Measurements from ENCODE around the gene DST.
"Not testable (repeated sequence)": the region's sequence is repeated elsewhere in the genome, so short reads cannot be mapped to it uniquely, and the experiment has no call there.

Gene DST

DNA sequence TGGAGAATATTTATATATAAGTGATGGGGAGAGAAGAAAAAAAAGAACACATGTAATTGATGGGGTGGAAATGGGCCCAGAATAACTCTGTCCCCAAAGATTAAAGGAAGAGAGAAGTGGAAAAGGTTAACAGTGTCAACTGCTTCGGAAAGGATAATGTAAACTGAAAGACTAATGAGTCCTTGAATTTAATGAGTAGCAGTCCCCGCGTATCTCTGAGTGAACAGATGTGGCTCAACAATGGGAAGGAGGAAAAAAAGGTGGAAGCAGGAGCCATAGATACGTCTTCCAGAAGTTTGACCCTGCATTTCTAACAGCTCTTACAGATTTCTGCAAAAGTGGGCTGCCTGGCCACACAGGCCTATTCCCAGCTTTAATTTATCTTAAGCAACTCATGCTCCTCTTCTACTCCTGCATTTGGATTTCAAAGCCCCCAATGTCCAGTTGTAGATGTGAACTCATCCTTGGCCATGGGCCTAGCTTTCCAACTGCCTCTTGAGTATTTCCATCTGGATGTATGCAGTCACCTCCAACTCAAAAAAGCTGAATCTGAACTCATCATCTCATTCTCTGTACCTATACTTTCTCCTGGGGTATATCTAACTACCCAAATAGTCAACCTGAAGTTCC lies 61.3 kb downstream of the DST start:
- Mint-ChIP-seq H3K36me3 (no peaks in the 10 kb centered on the region), H3K4me1 (no peaks in the 10 kb centered on the region), H3K4me3 (no peak overlapping the region), H3K27me3 (no peaks in the 10 kb centered on the region), H3K27ac (no peak overlapping the region), H3K9me3 (peaks cover 2% of the 10 kb centered on the region)
- DNase-seq (ENCODE audit: low spot score in 2 of 2): no peak
- ATAC-seq (ENCODE audit: low read depth): no peak

DNA sequence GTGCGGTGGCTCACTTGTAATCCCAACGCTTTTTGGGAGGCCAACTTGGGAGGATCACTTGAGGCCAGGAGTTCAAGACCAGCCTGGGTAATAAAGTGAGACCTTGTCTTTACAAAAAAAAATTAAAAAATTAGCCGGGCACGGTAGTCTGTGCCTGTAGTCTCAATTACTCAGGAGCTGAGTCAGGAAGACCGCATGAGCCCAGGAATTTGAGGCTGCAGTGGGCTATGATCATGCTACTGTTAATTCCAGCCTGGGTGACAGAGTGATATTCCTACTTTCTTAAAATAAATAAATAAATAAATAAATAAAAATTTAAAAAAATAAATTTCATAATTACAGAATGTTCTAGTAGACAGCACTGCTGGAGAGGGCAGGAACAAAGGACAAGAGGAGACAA lies 62.4 kb downstream of the DST start:
- Mint-ChIP-seq H3K27ac (no peak overlapping the region), H3K36me3 (no peaks in the 10 kb centered on the region), H3K4me3 (no peak overlapping the region), H3K9me3 (peaks cover 2% of the 10 kb centered on the region), H3K4me1 (no peaks in the 10 kb centered on the region), H3K27me3 (no peaks in the 10 kb centered on the region)
- DNase-seq (ENCODE audit: low spot score in 2 of 2) (no peak), ATAC-seq (ENCODE audit: low read depth) (no peak)

DNA sequence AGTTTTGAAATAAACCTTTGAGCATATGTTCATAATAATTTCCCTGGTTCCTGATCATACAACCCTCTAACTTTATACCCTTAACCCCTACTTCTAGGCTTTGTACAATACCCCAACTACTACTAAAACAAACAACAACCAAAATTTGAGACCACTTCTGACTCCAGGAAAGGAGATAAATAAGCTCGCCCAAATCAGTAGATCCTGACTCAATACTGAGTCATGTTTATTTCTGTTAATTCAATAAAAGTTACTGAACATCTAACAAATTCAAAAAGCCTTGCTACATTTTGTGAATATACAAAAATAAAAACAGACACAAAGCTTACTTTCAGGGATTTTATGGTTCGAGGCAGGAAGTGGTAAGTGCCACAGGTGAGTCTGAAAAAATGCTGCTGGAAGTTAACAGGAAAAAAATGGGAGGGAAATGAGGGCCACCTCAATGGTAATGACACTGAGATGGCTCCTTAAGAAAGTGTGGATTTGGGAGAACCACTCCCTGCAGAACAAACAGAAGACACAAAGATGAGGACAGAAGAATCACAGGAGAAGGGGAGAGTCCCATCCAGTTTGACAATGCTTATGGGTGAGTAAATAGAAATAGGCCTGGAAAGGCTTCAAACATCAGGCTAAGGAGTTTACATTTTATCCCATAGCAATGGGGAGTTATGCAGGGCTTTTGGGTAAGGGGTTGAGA lies 63.4 kb downstream of the DST start:
- Mint-ChIP-seq H3K4me3 (no peak overlapping the region), H3K27ac (no peak overlapping the region), H3K36me3 (no peaks in the 10 kb centered on the region), H3K4me1 (no peaks in the 10 kb centered on the region), H3K27me3 (no peaks in the 10 kb centered on the region), H3K9me3 (peaks cover 2% of the 10 kb centered on the region)
- no peak for DNase-seq (ENCODE audit: low spot score in 2 of 2)
- no peak for ATAC-seq (ENCODE audit: low read depth)

DNA sequence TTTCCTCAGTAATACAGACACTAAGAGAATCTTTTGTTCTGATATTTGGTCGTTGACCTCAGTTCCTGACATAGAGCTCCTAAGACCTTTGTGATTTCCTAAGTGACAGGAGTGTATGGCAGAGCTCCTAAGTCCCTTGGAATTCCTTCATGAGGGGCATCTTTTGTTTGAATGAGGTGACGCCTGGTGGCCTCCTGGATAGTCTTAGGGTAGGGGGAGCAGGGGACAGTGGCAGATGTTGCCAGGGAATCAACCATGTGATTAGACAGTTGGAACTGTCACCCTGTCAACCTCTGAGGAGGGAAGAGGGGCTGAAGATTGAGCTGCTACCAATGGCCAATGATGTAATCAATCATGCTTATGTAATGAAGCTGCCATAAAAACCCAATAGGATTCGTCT lies 67.0 kb downstream of the DST start:
- no peak for ATAC-seq (ENCODE audit: low read depth)
- no peaks in the 10 kb centered on the region for H3K9me3 Mint-ChIP-seq
- no peaks in the 10 kb centered on the region for H3K36me3 Mint-ChIP-seq
- no peak overlapping the region for H3K4me3 Mint-ChIP-seq
- no peak overlapping the region for H3K27ac Mint-ChIP-seq
- DNase-seq (ENCODE audit: low spot score in 2 of 2): no peak
- H3K27me3 Mint-ChIP-seq: no peaks in the 10 kb centered on the region
- H3K4me1 Mint-ChIP-seq: no peaks in the 10 kb centered on the region

DNA sequence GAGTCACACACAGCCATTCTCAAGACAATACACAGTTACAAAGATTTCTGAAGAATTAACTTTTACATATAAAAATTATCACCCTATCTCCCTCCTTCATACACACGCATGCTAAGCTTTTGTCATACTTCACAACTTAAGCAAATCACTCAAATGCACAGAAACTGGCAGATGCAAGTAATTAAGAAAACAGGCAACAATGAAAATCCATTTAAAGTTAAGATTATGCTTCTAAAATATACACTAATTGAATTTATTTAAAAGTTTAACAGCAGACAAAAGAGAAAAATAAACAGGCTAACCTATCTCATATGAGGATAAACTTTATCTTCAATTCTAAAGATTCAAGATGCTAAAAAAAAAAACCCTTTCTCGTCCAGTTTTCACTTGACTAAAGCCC lies 68.4 kb downstream of the DST start:
- H3K27ac Mint-ChIP-seq: no peak overlapping the region
- DNase-seq (ENCODE audit: low spot score in 2 of 2) (no peak), ATAC-seq (ENCODE audit: low read depth) (no peak)
- no peak overlapping the region for H3K4me3 Mint-ChIP-seq
- no peaks in the 10 kb centered on the region for H3K36me3 Mint-ChIP-seq
- H3K4me1 Mint-ChIP-seq: no peaks in the 10 kb centered on the region
- H3K9me3 Mint-ChIP-seq: no peaks in the 10 kb centered on the region
- no peaks in the 10 kb centered on the region for H3K27me3 Mint-ChIP-seq

DNA sequence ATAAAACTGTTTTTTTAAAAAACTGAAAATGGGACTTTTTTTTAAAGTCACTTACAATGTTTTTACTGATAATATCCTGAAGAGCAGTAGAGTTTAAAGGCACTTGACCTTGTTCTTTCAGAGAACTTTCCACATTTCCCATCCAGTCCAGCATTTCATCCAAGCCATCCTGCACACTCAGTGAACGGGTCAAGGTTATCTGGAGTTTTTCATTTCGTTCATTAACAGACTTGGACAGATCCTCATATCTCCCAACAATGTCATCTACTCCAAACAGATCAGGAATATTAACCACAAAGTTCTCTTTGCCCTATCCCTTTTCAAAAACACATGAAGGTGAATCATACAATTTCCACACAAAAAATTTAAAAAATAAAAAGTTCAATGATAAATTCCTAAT lies 69.1 kb downstream of the DST start:
- H3K27me3 Mint-ChIP-seq: no peaks in the 10 kb centered on the region
- no peak for DNase-seq (ENCODE audit: low spot score in 2 of 2)
- no peaks in the 10 kb centered on the region for H3K4me1 Mint-ChIP-seq
- no peak for ATAC-seq (ENCODE audit: low read depth)
- no peaks in the 10 kb centered on the region for H3K36me3 Mint-ChIP-seq
- H3K9me3 Mint-ChIP-seq: no peaks in the 10 kb centered on the region
- no peak overlapping the region for H3K27ac Mint-ChIP-seq
- no peak overlapping the region for H3K4me3 Mint-ChIP-seq

DNA sequence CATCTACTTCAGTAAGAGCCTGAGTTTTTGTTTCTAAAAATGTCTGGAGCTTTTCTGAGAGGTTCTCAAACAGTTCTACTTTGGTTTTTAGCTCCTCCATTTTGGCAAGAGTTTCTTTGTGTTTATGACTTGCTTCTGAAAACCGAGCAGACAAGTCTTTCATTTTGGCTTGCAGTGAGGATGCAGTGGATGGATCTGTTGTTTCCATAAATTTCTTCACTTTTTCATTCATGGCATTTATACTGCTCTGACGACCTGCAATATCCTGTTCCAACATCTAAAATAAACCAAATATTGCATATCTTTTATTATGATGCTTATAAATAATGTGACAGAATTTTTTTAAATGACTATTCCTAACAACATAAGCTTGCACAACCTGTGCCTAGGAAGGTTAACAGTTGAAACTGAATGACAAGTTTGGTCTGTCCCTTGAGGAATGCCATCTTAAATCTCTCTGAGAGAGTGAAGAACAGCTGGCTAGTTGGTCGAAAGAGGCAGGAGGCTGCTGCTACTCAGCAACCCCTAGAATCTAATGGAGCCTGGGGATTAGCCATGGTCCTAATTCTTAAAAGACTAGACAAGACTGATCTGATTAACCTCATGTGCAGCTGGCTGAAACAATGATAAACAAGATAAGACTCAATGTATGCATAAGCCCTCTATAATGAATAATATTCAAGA lies 69.8 kb downstream of the DST start:
- H3K4me1 Mint-ChIP-seq: no peaks in the 10 kb centered on the region
- H3K27ac Mint-ChIP-seq: no peak overlapping the region
- no peak overlapping the region for H3K4me3 Mint-ChIP-seq
- no peaks in the 10 kb centered on the region for H3K27me3 Mint-ChIP-seq
- H3K9me3 Mint-ChIP-seq: no peaks in the 10 kb centered on the region
- DNase-seq (ENCODE audit: low spot score in 2 of 2) (no peak), ATAC-seq (ENCODE audit: low read depth) (no peak)
- H3K36me3 Mint-ChIP-seq: no peaks in the 10 kb centered on the region

DNA sequence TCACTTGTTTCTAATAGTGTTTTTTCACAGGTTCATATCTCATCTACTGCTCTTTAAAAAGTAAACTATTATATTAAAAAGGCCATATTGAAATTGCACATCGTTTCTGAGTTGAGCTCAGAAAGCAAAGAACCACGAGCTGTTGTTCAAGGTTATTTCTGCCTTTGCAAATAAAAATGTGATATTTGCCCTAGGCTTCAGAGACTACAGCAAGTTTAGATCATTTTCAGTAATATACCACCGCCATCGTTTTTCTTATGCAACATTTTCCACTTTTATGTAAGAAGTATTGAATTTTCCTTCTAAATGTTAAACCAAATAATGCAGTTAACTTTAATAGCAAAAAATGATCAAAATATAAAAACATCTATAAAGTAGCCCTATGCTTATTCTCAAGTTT lies 71.1 kb downstream of the DST start:
- ATAC-seq (ENCODE audit: low read depth): no peak
- no peak for DNase-seq (ENCODE audit: low spot score in 2 of 2)
- Mint-ChIP-seq H3K4me3 (no peak overlapping the region), H3K27me3 (no peaks in the 10 kb centered on the region), H3K27ac (no peak overlapping the region), H3K36me3 (no peaks in the 10 kb centered on the region), H3K4me1 (no peaks in the 10 kb centered on the region), H3K9me3 (no peaks in the 10 kb centered on the region)

DNA sequence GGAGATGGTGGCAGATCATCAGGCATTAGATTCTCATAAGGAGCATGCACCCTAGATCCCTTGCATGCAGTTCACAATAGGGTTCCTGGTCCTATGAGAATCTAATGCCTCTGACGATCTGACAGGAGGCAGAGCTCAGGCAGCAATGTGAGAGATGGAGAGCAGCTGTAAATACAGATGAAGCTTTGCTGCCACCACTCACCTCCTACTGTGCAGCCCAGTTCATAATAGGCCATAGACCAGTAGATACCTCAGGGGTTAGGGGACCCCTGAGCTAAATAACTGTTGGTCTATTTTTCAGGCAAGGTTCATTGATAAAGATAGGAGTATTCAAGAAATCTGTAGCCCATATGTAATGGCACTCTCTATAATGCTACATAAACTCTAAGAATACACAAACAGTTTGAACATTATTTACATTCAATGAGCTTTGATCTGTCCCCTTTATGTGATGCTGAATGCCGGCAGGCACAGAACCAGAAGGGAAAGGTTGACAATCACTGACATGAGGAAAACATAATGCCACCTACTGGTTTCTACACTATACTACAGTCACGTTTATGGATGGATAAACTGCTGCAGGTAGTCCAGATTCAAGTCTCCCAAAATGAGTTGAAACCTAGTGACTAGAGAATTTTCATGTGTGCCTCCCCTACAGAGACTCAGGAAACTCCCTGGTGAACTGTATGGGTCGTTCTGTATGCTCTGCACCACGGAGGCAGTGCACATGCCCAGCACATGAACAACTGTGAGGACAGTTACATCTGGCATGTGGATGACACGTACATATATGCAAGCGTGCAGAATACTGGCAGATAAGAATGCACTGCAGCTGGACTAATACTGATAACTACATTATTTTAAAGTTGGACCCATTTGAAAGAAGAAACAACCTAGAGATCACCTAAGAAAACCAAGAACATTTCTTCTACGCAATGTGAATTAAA lies 72.0 kb downstream of the DST start:
- H3K27ac Mint-ChIP-seq: no peak overlapping the region
- DNase-seq (ENCODE audit: low spot score in 2 of 2) (peak in 1 of 2 donors; percentile 14), ATAC-seq (ENCODE audit: low read depth) (peak; percentile 45)
- H3K4me3 Mint-ChIP-seq: no peak overlapping the region
- no peaks in the 10 kb centered on the region for H3K27me3 Mint-ChIP-seq
- no peaks in the 10 kb centered on the region for H3K36me3 Mint-ChIP-seq
- H3K4me1 Mint-ChIP-seq: no peaks in the 10 kb centered on the region
- no peaks in the 10 kb centered on the region for H3K9me3 Mint-ChIP-seq

DNA sequence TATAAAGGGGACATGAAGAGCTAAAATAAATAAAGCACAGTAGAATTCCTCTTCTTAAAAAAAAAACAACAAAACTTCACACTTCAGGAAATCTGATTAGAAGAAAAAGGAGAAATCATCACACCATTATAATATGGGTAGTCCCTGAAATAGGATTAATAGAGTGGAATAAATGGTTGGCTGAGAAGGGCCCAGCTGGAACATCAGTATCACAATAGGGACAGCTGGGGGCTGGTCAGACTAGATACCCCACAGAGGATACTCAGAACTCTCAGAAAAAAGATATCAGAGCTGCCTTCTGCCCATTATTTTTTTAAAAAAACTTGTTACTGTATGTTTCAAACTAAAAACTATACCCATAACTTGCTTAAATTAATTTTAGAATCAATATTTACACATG lies 75.2 kb downstream of the DST start:
- no peak overlapping the region for H3K4me3 Mint-ChIP-seq
- H3K9me3 Mint-ChIP-seq: peaks cover 3% of the 10 kb centered on the region
- no peaks in the 10 kb centered on the region for H3K36me3 Mint-ChIP-seq
- ATAC-seq (ENCODE audit: low read depth) (no peak), DNase-seq (ENCODE audit: low spot score in 2 of 2) (no peak)
- no peak overlapping the region for H3K27ac Mint-ChIP-seq
- no peaks in the 10 kb centered on the region for H3K27me3 Mint-ChIP-seq
- H3K4me1 Mint-ChIP-seq: no peaks in the 10 kb centered on the region

DNA sequence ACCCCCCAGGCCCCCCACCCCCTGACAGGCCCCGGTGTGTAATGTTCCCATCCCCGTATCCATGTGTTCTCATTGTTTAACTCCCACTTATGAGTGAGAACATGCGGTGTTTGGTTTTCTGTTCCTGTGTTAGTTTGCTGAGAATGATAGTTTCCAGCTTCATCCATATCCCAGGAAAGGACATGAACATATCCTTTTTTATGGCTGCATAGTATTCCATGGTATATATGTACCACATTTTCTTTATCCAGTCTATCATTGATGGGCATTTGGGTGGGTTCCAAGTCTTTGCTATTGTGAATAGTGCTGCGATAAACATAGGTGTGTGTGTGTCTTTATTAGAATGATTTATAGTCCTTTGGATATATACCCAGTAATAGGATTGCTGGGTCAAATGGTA lies 80.0 kb downstream of the DST start:
- ATAC-seq (ENCODE audit: low read depth); H3K4me1 Mint-ChIP-seq; H3K9me3 Mint-ChIP-seq; H3K4me3 Mint-ChIP-seq; H3K27ac Mint-ChIP-seq; H3K27me3 Mint-ChIP-seq; H3K36me3 Mint-ChIP-seq; DNase-seq (ENCODE audit: low spot score in 2 of 2): not testable (repeated sequence)

DNA sequence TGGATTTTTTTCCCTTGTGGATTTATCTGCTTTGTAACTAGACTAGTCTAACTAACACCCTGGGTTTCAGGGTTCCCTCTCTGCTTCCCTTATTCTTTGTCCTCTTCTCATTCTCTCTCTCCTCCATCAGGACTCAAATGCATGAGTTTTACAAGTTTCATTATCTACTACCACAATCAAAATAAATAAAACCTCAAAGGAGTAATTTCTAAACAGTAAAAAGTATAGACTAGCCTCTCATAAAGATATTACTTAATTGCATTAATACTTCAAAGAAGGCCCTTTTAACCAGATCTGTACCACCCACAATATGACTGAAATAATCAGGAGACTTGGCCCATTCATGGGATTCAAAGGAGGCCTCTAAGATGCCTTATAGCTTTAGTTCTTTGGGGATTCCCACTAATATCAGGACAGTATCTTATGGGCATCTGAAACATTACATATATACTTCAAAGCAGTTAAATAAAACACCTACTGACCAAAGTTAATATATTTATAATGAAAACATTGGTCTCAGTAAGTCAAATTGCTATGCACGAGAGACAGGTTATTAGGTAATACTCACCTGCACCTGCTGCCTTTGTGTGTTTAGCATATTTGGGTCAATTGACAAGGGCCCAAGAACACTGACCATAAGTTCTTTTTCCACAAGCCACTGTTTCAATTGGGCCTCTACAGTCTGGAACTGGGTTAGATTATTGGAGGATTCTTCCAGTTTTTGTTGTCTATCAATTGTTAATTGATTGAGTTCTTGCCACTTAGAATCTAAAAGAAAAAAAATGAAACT lies 85.7 kb downstream of the DST start:
- Mint-ChIP-seq H3K36me3 (no peaks in the 10 kb centered on the region), H3K4me3 (no peak overlapping the region), H3K27ac (no peak overlapping the region), H3K27me3 (peaks cover 2% of the 10 kb centered on the region), H3K9me3 (no peaks in the 10 kb centered on the region), H3K4me1 (no peaks in the 10 kb centered on the region)
- DNase-seq (ENCODE audit: low spot score in 2 of 2) (no peak), ATAC-seq (ENCODE audit: low read depth) (no peak)

DNA sequence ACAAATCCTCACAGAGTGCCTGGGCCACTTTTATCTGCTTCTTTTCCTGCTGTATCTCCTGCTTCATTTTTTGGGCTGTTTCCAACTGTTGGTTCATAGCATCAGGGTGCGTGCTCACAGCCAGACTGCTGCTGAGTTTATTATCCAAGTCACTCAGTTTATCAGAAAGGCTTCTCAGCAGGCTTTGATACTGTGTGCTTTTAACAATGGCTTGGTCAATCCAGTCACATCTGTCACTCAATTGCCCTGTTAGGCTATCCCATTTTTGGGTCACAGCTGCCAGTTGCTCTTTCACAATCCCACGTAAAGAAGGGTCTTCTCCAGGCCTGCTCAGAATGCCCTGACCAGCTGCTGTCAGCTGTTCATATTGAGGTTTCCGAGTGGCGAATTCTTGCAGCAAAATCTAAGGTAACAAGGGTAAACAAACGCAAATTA lies 87.2 kb downstream of the DST start:
- DNase-seq (ENCODE audit: low spot score in 2 of 2): no peak
- no peaks in the 10 kb centered on the region for H3K4me1 Mint-ChIP-seq
- no peaks in the 10 kb centered on the region for H3K27me3 Mint-ChIP-seq
- no peaks in the 10 kb centered on the region for H3K36me3 Mint-ChIP-seq
- no peaks in the 10 kb centered on the region for H3K9me3 Mint-ChIP-seq
- H3K4me3 Mint-ChIP-seq: no peak overlapping the region
- no peak overlapping the region for H3K27ac Mint-ChIP-seq
- no peak for ATAC-seq (ENCODE audit: low read depth)
